ENCODE measurements around the gene GLMP. TPM values are rescaled to one million over a fixed set of nuclear protein-coding genes. Genes with fewer than 3 reads are reported as not detected.

Gene GLMP
- polyA plus RNA-seq, 1 donor (not counting 4 experiments of a cell fraction or from before 2014, with no cell fraction given): 12.5 TPM

GRCh38 chr1:156284757-156285156 lies 10.7 kb downstream of the GLMP start:
- Histone ChIP-seq H2AFZ (ENCODE audit: control insufficient read depth, low read length) (peak overlapping the region; percentile 55), H3K4me2 (ENCODE audit: control insufficient read depth, extremely low read depth, insufficient read depth, low read depth, low read length) (peak overlapping the region; percentile 99), H3K4me1 (ENCODE audit: control insufficient read depth, extremely low read depth, insufficient read depth, low read length) (peaks cover 33% of the 10 kb centered on the region)

GRCh38 chr1:156284112-156284511 lies 11.4 kb downstream of the GLMP start, which contains the start of gene TMEM79:
Gene TMEM79 (plus strand): TSS chr1:156284325. CDS start chr1:156285227, 902 bp downstream.
- Histone ChIP-seq H3K4me2 (ENCODE audit: control insufficient read depth, extremely low read depth, insufficient read depth, low read depth, low read length) (peak within 1 kb of the TSS; percentile 99), H2AFZ (ENCODE audit: control insufficient read depth, low read length) (peak within 1 kb of the TSS; percentile 100), H3K36me3 (ENCODE audit: control insufficient read depth in 2 of 2, extremely low read depth in 1 of 2, insufficient read depth in 2 of 2, low read length in 2 of 2) (peaks cover 4% of the 10 kb centered on the region in 2 experiments), H3K9me3 (ENCODE audit: control insufficient read depth, low read depth, low read length) (no peaks in the 10 kb centered on the region), H3K4me3 (ENCODE audit: control insufficient read depth in 2 of 3, extremely low read depth in 1 of 3, insufficient read depth in 2 of 3, low read depth in 1 of 3, low read length in 3 of 3) (peak within 1 kb of the TSS; percentile 54 to 89 (median 85)), H3K4me1 (ENCODE audit: control insufficient read depth, extremely low read depth, insufficient read depth, low read length) (peaks cover 33% of the 10 kb centered on the region), H4K20me1 (ENCODE audit: control insufficient read depth, extremely low read depth, insufficient read depth, low read length) (no peaks in the 10 kb centered on the region), H3K9ac (ENCODE audit: control insufficient read depth, extremely low read depth, insufficient read depth, low read length) (peak within 1 kb of the TSS; percentile 92), H3K27me3 (ENCODE audit: control insufficient read depth, extremely low read depth, insufficient read depth, low read length) (no peaks in the 10 kb centered on the region), H3K27ac (ENCODE audit: control insufficient read depth, insufficient read depth, low read length) (peak within 1 kb of the TSS; percentile 80), H3K9me1 (ENCODE audit: control insufficient read depth, extremely low read depth, insufficient read depth, low read length) (no peaks in the 10 kb centered on the region), H3K79me2 (ENCODE audit: control insufficient read depth, insufficient read depth, low read length) (peaks cover 47% of the 10 kb centered on the region)
- TF ChIP-seq CTCF (optimal IDR thresholded peaks at IDR 0.05 in 1 of 3, IDR thresholded peaks at IDR 0.05 in 1 of 3, conservative IDR thresholded peaks at IDR 0.05 in 1 of 3; ENCODE audit: extremely low read depth in 1 of 3, insufficient read depth in 2 of 3, low read length in 3 of 3): no peak
- TF ChIP-seq EZH2 (IDR thresholded peaks at IDR 0.05; ENCODE audit: low read length): no peak
- FAIRE-seq (peak; percentile 49), DNase-seq (ENCODE audit: low read depth, low spot score) (no peak)
- dilution Hi-C loops (cut with MboI; ENCODE audit: extremely low pct_ligation_motif_present, low sequenced_read_pairs): no loop called here

More at GRCh38 chr1:156284757-156285156, 10.7 kb downstream of the GLMP start:
- H4K20me1 ChIP-seq (ENCODE audit: control insufficient read depth, extremely low read depth, insufficient read depth, low read length): no peaks in the 10 kb centered on the region
- peaks cover 4 to 6% of the 10 kb centered on the region in 2 experiments for H3K36me3 ChIP-seq (ENCODE audit: control insufficient read depth in 2 of 2, extremely low read depth in 1 of 2, insufficient read depth in 2 of 2, low read length in 2 of 2)
- no peaks in the 10 kb centered on the region for H3K9me1 ChIP-seq (ENCODE audit: control insufficient read depth, extremely low read depth, insufficient read depth, low read length)
- H3K27me3 ChIP-seq (ENCODE audit: control insufficient read depth, extremely low read depth, insufficient read depth, low read length): no peaks in the 10 kb centered on the region
- H3K9ac ChIP-seq (ENCODE audit: control insufficient read depth, extremely low read depth, insufficient read depth, low read length): peak overlapping the region; percentile 45
- peak overlapping the region; percentile 42 to 89 (median 85) for H3K4me3 ChIP-seq (ENCODE audit: control insufficient read depth in 2 of 3, extremely low read depth in 1 of 3, insufficient read depth in 2 of 3, low read depth in 1 of 3, low read length in 3 of 3)
- H3K9me3 ChIP-seq (ENCODE audit: control insufficient read depth, low read depth, low read length): no peaks in the 10 kb centered on the region
- H3K79me2 ChIP-seq (ENCODE audit: control insufficient read depth, insufficient read depth, low read length): peaks cover 41% of the 10 kb centered on the region
- DNase-seq (ENCODE audit: low read depth, low spot score) (no peak), FAIRE-seq (peak; percentile 44)
- dilution Hi-C loops (cut with MboI; ENCODE audit: extremely low pct_ligation_motif_present, low sequenced_read_pairs): no loop called here
- TF ChIP-seq EZH2 (IDR thresholded peaks at IDR 0.05; ENCODE audit: low read length) (no peak), CTCF (optimal IDR thresholded peaks at IDR 0.05 in 1 of 3, IDR thresholded peaks at IDR 0.05 in 1 of 3, conservative IDR thresholded peaks at IDR 0.05 in 1 of 3; ENCODE audit: extremely low read depth in 1 of 3, insufficient read depth in 2 of 3, low read length in 3 of 3) (no peak)
- H3K27ac ChIP-seq (ENCODE audit: control insufficient read depth, insufficient read depth, low read length): peak overlapping the region; percentile 50
